Smooth muscle cell (in vitro differentiated cells): ENCODE results near the gene AKIP1. TPM values are rescaled to one million over a fixed set of nuclear protein-coding genes. Genes with fewer than 3 reads are reported as not detected.
A peak's percentile ranks its signal among the peaks of the same experiment; 100 is the strongest.

Experiments used
- DNase-seq: peaks from one replicate; lab custom pipeline; 2025; ENCODE audit not compliant: unreplicated experiment; lab: John Stamatoyannopoulos, UW
- H2AFZ ChIP-seq: fragments of 200-600 bp; sonication (generic); 2 replicates; pipeline ENCODE4 v1.6.0; 2016; ENCODE audit warnings: antibody characterized with exemption, low read depth, mild to moderate bottlenecking
- H3F3A ChIP-seq: fragments of 200-600 bp; sonication (generic); 2 replicates; pipeline ENCODE4 v1.6.0; 2017; ENCODE audit warnings: antibody characterized with exemption, low read depth
- H3K27ac ChIP-seq: fragments of 200-600 bp; sonication (generic); 2 replicates; pipeline ENCODE4 v1.5.1; 2016; ENCODE audit warnings: low read depth, mild to moderate bottlenecking
- H3K27me3 ChIP-seq: fragments of 200-600 bp; sonication (generic); 2 replicates; pipeline ENCODE4 v1.6.1; 2016; ENCODE audit warnings: low read depth, mild to moderate bottlenecking
- H3K36me3 ChIP-seq: fragments of 200-600 bp; sonication (generic); 2 replicates; pipeline ENCODE4 v1.5.1; 2016; ENCODE audit warnings: low read depth
- H3K4me1 ChIP-seq: fragments of 200-600 bp; sonication (generic); 2 replicates; pipeline ENCODE4 v1.5.1; 2016; ENCODE audit warnings: low read depth
- H3K4me2 ChIP-seq: fragments of 200-600 bp; sonication (generic); 2 replicates; pipeline ENCODE4 v1.6.0; 2016; ENCODE audit warnings: mild to moderate bottlenecking
- H3K4me3 ChIP-seq: fragments of 200-600 bp; sonication (generic); 2 replicates; pipeline ENCODE4 v1.5.1; 2016; ENCODE audit warnings: mild to moderate bottlenecking
- H3K79me2 ChIP-seq: fragments of 200-600 bp; sonication (generic); 2 replicates; pipeline ENCODE4 v1.6.0; 2016; ENCODE audit warnings: low read depth, mild to moderate bottlenecking
- H3K9ac ChIP-seq: fragments of 200-600 bp; sonication (generic); 2 replicates; pipeline ENCODE4 v1.6.0; 2016; ENCODE audit warnings: low read depth
- H3K9me3 ChIP-seq: fragments of 200-600 bp; sonication (generic); replicated peaks from 2 replicates; pipeline ENCODE4 v1.5.1; 2016; ENCODE audit warnings: low read depth
- H4K20me1 ChIP-seq: fragments of 200-600 bp; sonication (generic); 2 replicates; pipeline ENCODE4 v1.6.0; 2016; ENCODE audit warnings: low read depth
- WGBS: methylation state at CpG from one replicate; pipeline ENCODE4 v1.1.7; 2016; ENCODE audit warnings: low lambda C conversion rate; 5-methylcytosine and 5-hydroxymethylcytosine counted together
- polyA plus RNA-seq: library from polyadenylated mRNA; unstranded; fragments of >200 nt; fragmentation: Nextera tagmentation; extraction: Ambion mirVana; gene quantifications from 2 replicates; pipeline ENCODE4 v1.2.1, GENCODE V29; 2016
- total RNA-seq: library from RNA; depleted of rRNA; stranded (reverse); fragments of >200 nt; gene quantifications from 2 replicates; pipeline ENCODE4 v1.2.3, GENCODE V29; 2014
- TF ChIP-seq, protein P1 (sequence below): fragments of 200-600 bp; sonication (generic); IDR thresholded peaks from 2 replicates; pipeline ENCODE4 v1.5.1; 2017; ENCODE audit warnings: borderline replicate concordance, mild to moderate bottlenecking, antibody characterized with exemption; ENCODE audit not compliant: insufficient read depth, poor library complexity, severe bottlenecking

The AKIP1 gene
- total and polyA plus RNA-seq, 2 experiments from 2014 or later, result 28.1 to 59.5 TPM

DNA sequence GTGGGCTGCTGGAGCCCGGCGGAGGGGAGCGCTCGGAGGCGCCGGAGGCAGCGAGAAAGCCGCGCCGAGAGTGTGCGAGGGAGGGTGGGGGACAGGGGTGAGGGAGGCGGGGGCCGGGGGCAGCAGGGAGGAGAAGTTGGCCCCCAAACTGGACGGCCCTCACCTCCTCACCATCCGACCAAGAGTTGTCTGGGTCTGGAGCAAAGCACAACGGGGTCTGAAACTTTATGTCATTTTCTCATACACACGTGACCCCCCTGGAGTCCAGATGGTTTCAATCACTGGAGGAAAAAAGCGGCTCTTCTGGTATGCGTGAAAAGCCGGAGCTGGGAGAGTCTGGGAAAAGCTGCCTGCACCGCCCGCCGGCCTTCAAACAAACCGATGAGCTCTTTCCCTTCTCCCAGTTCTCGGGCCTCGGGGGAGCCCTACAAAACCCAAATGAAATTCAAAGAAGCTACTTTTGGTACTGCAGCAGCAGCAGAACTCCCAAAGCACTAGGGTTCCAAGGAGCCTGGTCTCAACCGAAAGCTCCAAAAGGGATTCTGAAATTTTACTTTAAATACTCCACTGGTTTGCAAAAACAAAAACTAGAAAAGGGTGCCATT, 39.7 kb upstream of the AKIP1 start:
- WGBS, result 1% methylated on average over 20 of the region's 27 CpGs
- Histone ChIP-seq H3F3A (peaks cover 15% of the 10 kb centered on the region), H2AFZ (peak overlapping the region; percentile 95)

DNA sequence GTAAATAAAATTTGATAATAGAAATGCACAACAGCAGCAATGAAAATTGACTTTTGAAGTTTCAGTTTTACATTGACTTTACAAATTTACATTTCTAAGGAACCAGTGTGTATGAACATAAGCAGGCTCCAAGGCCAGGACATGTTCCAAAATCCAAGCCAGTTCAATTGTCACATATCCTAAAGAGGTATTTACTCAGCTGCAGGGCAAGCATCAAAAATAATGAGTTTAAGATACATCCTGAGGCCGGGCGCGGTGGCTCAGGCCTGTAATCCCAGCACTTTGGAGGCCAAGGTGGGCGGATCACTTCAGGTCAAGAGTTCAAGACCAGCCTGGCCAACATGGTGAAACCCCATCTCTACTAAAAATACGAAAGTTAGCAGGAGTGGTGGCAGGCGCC, 39.0 kb upstream of the AKIP1 start:
- no peak for DNase-seq
- Histone ChIP-seq H3K4me1 (peaks cover 29% of the 10 kb centered on the region), H3K36me3 (no peaks in the 10 kb centered on the region), H3K4me2 (peak overlapping the region; percentile 83), H3K27ac (peak overlapping the region; percentile 81), H4K20me1 (peaks cover 12% of the 10 kb centered on the region), H3K27me3 (no peaks in the 10 kb centered on the region), H3F3A (peaks cover 15% of the 10 kb centered on the region), H3K79me2 (peaks cover 50% of the 10 kb centered on the region), H3K4me3 (peak overlapping the region; percentile 96), H2AFZ (peak overlapping the region; percentile 95), H3K9ac (peak overlapping the region; percentile 56), H3K9me3 (no peaks in the 10 kb centered on the region)
- TF ChIP-seq, protein P1, sequence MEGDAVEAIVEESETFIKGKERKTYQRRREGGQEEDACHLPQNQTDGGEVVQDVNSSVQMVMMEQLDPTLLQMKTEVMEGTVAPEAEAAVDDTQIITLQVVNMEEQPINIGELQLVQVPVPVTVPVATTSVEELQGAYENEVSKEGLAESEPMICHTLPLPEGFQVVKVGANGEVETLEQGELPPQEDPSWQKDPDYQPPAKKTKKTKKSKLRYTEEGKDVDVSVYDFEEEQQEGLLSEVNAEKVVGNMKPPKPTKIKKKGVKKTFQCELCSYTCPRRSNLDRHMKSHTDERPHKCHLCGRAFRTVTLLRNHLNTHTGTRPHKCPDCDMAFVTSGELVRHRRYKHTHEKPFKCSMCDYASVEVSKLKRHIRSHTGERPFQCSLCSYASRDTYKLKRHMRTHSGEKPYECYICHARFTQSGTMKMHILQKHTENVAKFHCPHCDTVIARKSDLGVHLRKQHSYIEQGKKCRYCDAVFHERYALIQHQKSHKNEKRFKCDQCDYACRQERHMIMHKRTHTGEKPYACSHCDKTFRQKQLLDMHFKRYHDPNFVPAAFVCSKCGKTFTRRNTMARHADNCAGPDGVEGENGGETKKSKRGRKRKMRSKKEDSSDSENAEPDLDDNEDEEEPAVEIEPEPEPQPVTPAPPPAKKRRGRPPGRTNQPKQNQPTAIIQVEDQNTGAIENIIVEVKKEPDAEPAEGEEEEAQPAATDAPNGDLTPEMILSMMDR, result no peak
- 69% methylated on average over 6 of the region's 6 CpGs for WGBS

More for the DNA sequence above, 39.7 kb upstream of the AKIP1 start:
- Histone ChIP-seq H3K4me3 (peak overlapping the region; percentile 96), H3K4me1 (peaks cover 31% of the 10 kb centered on the region), H3K36me3 (no peaks in the 10 kb centered on the region), H3K4me2 (peak overlapping the region; percentile 83), H3K9me3 (no peaks in the 10 kb centered on the region), H3K27ac (peak overlapping the region; percentile 81), H4K20me1 (peaks cover 15% of the 10 kb centered on the region), H3K79me2 (peaks cover 57% of the 10 kb centered on the region), H3K9ac (peak overlapping the region; percentile 80), H3K27me3 (no peaks in the 10 kb centered on the region)
- TF ChIP-seq, protein P1, result no peak
- DNase-seq, result no peak

DNA sequence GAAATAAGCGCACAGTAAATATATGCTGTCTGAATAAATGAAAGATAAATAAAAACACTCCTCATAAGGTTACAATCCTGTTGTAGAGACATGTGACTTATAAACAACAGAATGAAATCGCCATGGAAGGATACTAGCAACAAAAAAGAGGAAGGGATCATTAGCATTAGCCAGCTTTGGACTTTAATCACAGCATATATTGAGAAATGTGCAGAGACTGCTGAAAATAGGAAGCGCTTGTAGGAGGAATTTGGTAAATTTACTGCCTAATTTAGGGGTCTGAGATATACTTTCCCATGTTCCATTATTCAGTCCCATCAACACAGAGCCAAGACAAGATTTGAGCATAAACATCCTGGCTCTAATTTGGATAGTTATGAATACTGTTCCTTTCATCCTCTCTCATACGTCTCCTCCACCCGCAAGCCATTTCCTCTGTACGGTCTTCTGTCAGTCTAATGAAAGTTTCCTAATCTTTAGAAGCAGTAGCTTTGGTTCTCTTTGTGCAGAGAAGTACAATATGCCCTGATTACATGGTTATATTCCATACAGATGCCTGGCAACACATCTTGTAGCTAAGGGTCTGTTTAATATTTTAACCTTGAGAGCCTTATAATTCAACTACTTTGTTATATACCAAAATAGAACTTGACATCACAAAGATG, 37.1 kb upstream of the AKIP1 start:
- Histone ChIP-seq H3K9me3 (no peaks in the 10 kb centered on the region), H3F3A (peaks cover 12% of the 10 kb centered on the region), H4K20me1 (peaks cover 1% of the 10 kb centered on the region), H3K4me1 (peaks cover 19% of the 10 kb centered on the region), H3K79me2 (peaks cover 31% of the 10 kb centered on the region), H3K27ac (no peak overlapping the region), H3K4me2 (peak overlapping the region; percentile 72), H3K9ac (no peak overlapping the region), H3K4me3 (no peak overlapping the region), H2AFZ (peak overlapping the region; percentile 12), H3K27me3 (no peaks in the 10 kb centered on the region), H3K36me3 (no peaks in the 10 kb centered on the region)
- DNase-seq, result no peak
- WGBS, result 69% methylated on average over 6 of the region's 6 CpGs
- TF ChIP-seq, protein P1, result no peak
